Astrocyte (in vitro differentiated cells and primary cell): ENCODE data around the gene EIF1. TPM values are rescaled to one million over a fixed set of nuclear protein-coding genes. Genes with fewer than 3 reads are reported as not detected.
A peak's percentile ranks its signal among the peaks of the same experiment; 100 is the strongest.

Experiments used
- DNase-seq: peaks from one replicate; pipeline ENCODE4 v3.0.0-alpha.2; 2010; ENCODE audit warnings: low read depth
- FAIRE-seq: peaks from 2 replicates; lab custom pipeline; 2011; peaks lifted over from hg19 to GRCh38; lab: Jason Lieb, UNC
- H2AFZ ChIP-seq: 2 replicates; pipeline ENCODE4 v1.6.0; 2012; ENCODE audit warnings: low read depth, low read length, inconsistent platforms
- H3K27ac ChIP-seq: 2 replicates; pipeline ENCODE4 v1.5.1; 2011; ENCODE audit warnings: low read depth, low read length, inconsistent platforms
- H3K27me3 ChIP-seq: 2 replicates; pipeline ENCODE4 v1.6.0; 2011; ENCODE audit warnings: low read length, inconsistent platforms; ENCODE audit not compliant: insufficient read depth
- H3K36me3 ChIP-seq: 2 replicates; pipeline ENCODE4 v1.5.1; 2011; ENCODE audit warnings: low read length, inconsistent platforms; ENCODE audit not compliant: insufficient read depth
- H3K4me1 ChIP-seq: 2 replicates; pipeline ENCODE4 v1.5.1; 2011; ENCODE audit warnings: low read length, inconsistent platforms; ENCODE audit not compliant: insufficient read depth
- H3K4me2 ChIP-seq: 2 replicates; pipeline ENCODE4 v1.6.0; 2012; ENCODE audit warnings: low read length, inconsistent platforms
- H3K4me3 ChIP-seq: 2 replicates; pipeline ENCODE4 v1.5.1; 2011; ENCODE audit warnings: low read depth, mild to moderate bottlenecking, low read length, inconsistent platforms; ENCODE audit not compliant: insufficient read depth
- H3K79me2 ChIP-seq: 2 replicates; pipeline ENCODE4 v1.6.0; 2012; ENCODE audit warnings: mild to moderate bottlenecking, low read length, inconsistent platforms; ENCODE audit not compliant: insufficient read depth
- H3K9ac ChIP-seq: 2 replicates; pipeline ENCODE4 v1.6.0; 2012; ENCODE audit warnings: mild to moderate bottlenecking, low read length, inconsistent platforms
- H3K9me3 ChIP-seq: 2 replicates; pipeline ENCODE4 v1.5.1; 2012; ENCODE audit warnings: low read depth, mild to moderate bottlenecking, low read length, inconsistent platforms; ENCODE audit not compliant: insufficient read depth
- H4K20me1 ChIP-seq: 2 replicates; pipeline ENCODE4 v1.6.0; 2012; ENCODE audit warnings: low read length, inconsistent platforms; ENCODE audit not compliant: insufficient read depth
- H3K27ac Mint-ChIP-seq: one replicate; pipeline ENCODE4 v1.8.0; 2021; ENCODE audit warnings: mild to moderate bottlenecking, mixed read lengths; ENCODE audit not compliant: unreplicated experiment
- H3K27me3 Mint-ChIP-seq: one replicate; pipeline ENCODE4 v1.8.0; 2021; ENCODE audit warnings: low read depth, mixed read lengths; ENCODE audit not compliant: unreplicated experiment
- H3K36me3 Mint-ChIP-seq: one replicate; pipeline ENCODE4 v1.8.0; 2021; ENCODE audit warnings: low read depth, mixed read lengths; ENCODE audit not compliant: unreplicated experiment
- H3K4me1 Mint-ChIP-seq: one replicate; pipeline ENCODE4 v1.8.0; 2021; ENCODE audit warnings: low read depth, mixed read lengths; ENCODE audit not compliant: unreplicated experiment
- H3K4me3 Mint-ChIP-seq: one replicate; pipeline ENCODE4 v1.8.0; 2021; ENCODE audit warnings: mild to moderate bottlenecking, moderate library complexity, mixed read lengths; ENCODE audit not compliant: unreplicated experiment
- H3K9me3 Mint-ChIP-seq: one replicate; pipeline ENCODE4 v1.8.0; 2021; ENCODE audit warnings: mild to moderate bottlenecking, mixed read lengths; ENCODE audit not compliant: unreplicated experiment
- CTCF ChIP-seq: IDR thresholded peaks from 2 replicates; pipeline ENCODE4 v1.5.1; 2011; ENCODE audit warnings: low read depth, mild to moderate bottlenecking, inconsistent platforms, low read length, moderate library complexity; ENCODE audit not compliant: insufficient read depth
- EZH2 ChIP-seq: IDR thresholded peaks from 2 replicates; pipeline ENCODE4 v1.6.1; 2012; ENCODE audit warnings: mild to moderate bottlenecking, low read length, inconsistent platforms; ENCODE audit not compliant: insufficient read depth
- total RNA-seq: library from RNA; stranded (reverse); gene quantifications from 2 replicates; pipeline ENCODE4 v1.2.1, GENCODE V29; 2021

Gene EIF1
- total RNA-seq, 1 donor from 2014 or later: 767 TPM

- no peaks in the 10 kb centered on the region for H4K20me1 ChIP-seq
- Mint-ChIP-seq H3K4me1 (peaks cover 6% of the 10 kb centered on the region), H3K9me3 (no peaks in the 10 kb centered on the region), H3K36me3 (no peaks in the 10 kb centered on the region), H3K27ac (peak overlapping the region; percentile 96), H3K4me3 (peak overlapping the region; percentile 80), H3K27me3 (peaks cover 16% of the 10 kb centered on the region)
- DNase-seq (peak; percentile 49), FAIRE-seq (no peak)
- peak overlapping the region; percentile 88 for H3K4me2 ChIP-seq
- H2AFZ ChIP-seq: peak overlapping the region; percentile 85
- TF ChIP-seq CTCF: no peak
- no peak for TF ChIP-seq EZH2
- peak overlapping the region; percentile 75 for H3K9ac ChIP-seq
- H3K9me3 ChIP-seq: no peaks in the 10 kb centered on the region
- H3K27ac ChIP-seq: peak overlapping the region; percentile 62
- peaks cover 14% of the 10 kb centered on the region for H3K4me1 ChIP-seq
- H3K36me3 ChIP-seq: no peaks in the 10 kb centered on the region
- H3K27me3 ChIP-seq: no peaks in the 10 kb centered on the region
- H3K79me2 ChIP-seq: no peaks in the 10 kb centered on the region
- no peak overlapping the region for H3K4me3 ChIP-seq
Observed at GRCh38 chr17:41666237-41666641, 22.4 kb upstream of the EIF1 start.

- no peak for FAIRE-seq
Observed at GRCh38 chr17:41666708-41667279, 21.9 kb upstream of the EIF1 start.

More at GRCh38 chr17:41666708-41667279, 21.9 kb upstream of the EIF1 start:
- H3K9ac ChIP-seq: peak overlapping the region; percentile 75
- no peaks in the 10 kb centered on the region for H3K9me3 ChIP-seq
- H3K4me1 ChIP-seq: peaks cover 14% of the 10 kb centered on the region
- H3K4me3 ChIP-seq: peak overlapping the region; percentile 59
- Mint-ChIP-seq H3K9me3 (no peaks in the 10 kb centered on the region), H3K4me3 (peak overlapping the region; percentile 80), H3K27me3 (peaks cover 16% of the 10 kb centered on the region), H3K4me1 (peaks cover 6% of the 10 kb centered on the region), H3K27ac (peak overlapping the region; percentile 80), H3K36me3 (no peaks in the 10 kb centered on the region)
- peak overlapping the region; percentile 85 for H2AFZ ChIP-seq
- peak overlapping the region; percentile 88 for H3K4me2 ChIP-seq
- no peaks in the 10 kb centered on the region for H3K79me2 ChIP-seq
- peak overlapping the region; percentile 62 for H3K27ac ChIP-seq
- H3K36me3 ChIP-seq: no peaks in the 10 kb centered on the region
- H3K27me3 ChIP-seq: no peaks in the 10 kb centered on the region
- no peaks in the 10 kb centered on the region for H4K20me1 ChIP-seq
- no peak for DNase-seq
- TF ChIP-seq EZH2 (no peak), CTCF (peak; percentile 75)
